PC-3 (cell line): ENCODE results near the gene GPSM3. TPM values are rescaled to one million over a fixed set of nuclear protein-coding genes. Genes with fewer than 3 reads are reported as not detected.

Experiments used
- ATAC-seq: fragments of 200-7000 bp; cut with Tn5 transposase; 2 replicates; pipeline ENCODE4 v1.9.1; 2020; ENCODE audit warnings: mild to moderate bottlenecking, moderate library complexity
- Bru-seq: library from RNA; stranded (reverse); fragments of 400-500 nt; gene quantifications from one replicate; lab custom pipeline; 2021; lab: Mats Ljungman, UMichigan
- BruChase-seq, 2 experiments: library from RNA; stranded (reverse); fragments of 400-500 nt; gene quantifications; one replicate each; lab custom pipeline; 2021; lab: Mats Ljungman, UMichigan
- BruUV-seq: library from RNA; stranded (reverse); fragments of 400-500 nt; replicated peaks from 2 replicates; lab custom pipeline; 2021; lab: Mats Ljungman, UMichigan
- CTCF ChIA-PET: fragments of 300-600 bp; sonication (Branson Sonifier 250); formaldehyde crosslinking; loops from one replicate; lab custom pipeline; 2022; ENCODE audit warnings: antibody characterized with exemption; lab: Charles Lee
- POLR2A ChIA-PET: fragments of 300-600 bp; sonication (Branson Sonifier 250); formaldehyde crosslinking; loops from one replicate; lab custom pipeline; 2022; ENCODE audit warnings: antibody characterized with exemption; ENCODE audit not compliant: unreplicated experiment; lab: Charles Lee
- DNase-seq: peaks from one replicate; pipeline ENCODE4 v3.0.0-alpha.2; 2015
- H2AFZ ChIP-seq: fragments of 300-600 bp; sonication (generic); 2 replicates; pipeline ENCODE4 v1.6.0; 2016; ENCODE audit warnings: antibody characterized with exemption, low read length
- H3F3A ChIP-seq: fragments of 300-600 bp; sonication (generic); one replicate; pipeline ENCODE4 v1.6.0; 2017; ENCODE audit warnings: antibody characterized with exemption, low read length, control low read depth, mild to moderate bottlenecking; ENCODE audit not compliant: unreplicated experiment
- H3K27ac ChIP-seq: fragments of 300-600 bp; sonication (generic); 2 replicates; pipeline ENCODE4 v1.5.1; 2016; ENCODE audit warnings: mild to moderate bottlenecking, low read length
- H3K27me3 ChIP-seq: fragments of 300-600 bp; sonication (generic); 2 replicates; pipeline ENCODE4 v1.6.1; 2016; ENCODE audit warnings: low read length, mixed read lengths
- H3K36me3 ChIP-seq: fragments of 300-600 bp; sonication (generic); 2 replicates; pipeline ENCODE4 v1.6.1; 2016; ENCODE audit warnings: low read depth, mixed run types, low read length, mixed read lengths
- H3K4me1 ChIP-seq: fragments of 300-600 bp; sonication (generic); 2 replicates; pipeline ENCODE4 v1.5.1; 2016; ENCODE audit warnings: low read length; ENCODE audit not compliant: insufficient read depth
- H3K4me2 ChIP-seq: fragments of 300-600 bp; sonication (generic); 2 replicates; pipeline ENCODE4 v1.6.0; 2016; ENCODE audit warnings: low read length
- H3K4me3 ChIP-seq: fragments of 300-600 bp; sonication (generic); 2 replicates; pipeline ENCODE4 v1.5.1; 2016; ENCODE audit warnings: mild to moderate bottlenecking, low read length, mixed read lengths
- H3K79me2 ChIP-seq: fragments of 300-600 bp; sonication (generic); 2 replicates; pipeline ENCODE4 v1.6.1; 2017; ENCODE audit warnings: low read length, mixed read lengths
- H3K9ac ChIP-seq: fragments of 300-600 bp; sonication (generic); 2 replicates; pipeline ENCODE4 v1.6.0; 2016; ENCODE audit warnings: mild to moderate bottlenecking, low read length
- H3K9me2 ChIP-seq: fragments of 300-600 bp; sonication (generic); replicated peaks from 2 replicates; pipeline ENCODE4 v1.6.1; 2016; ENCODE audit warnings: mixed run types, low read length, mixed read lengths
- H3K9me3 ChIP-seq: fragments of 300-600 bp; sonication (generic); 2 replicates; pipeline ENCODE4 v1.6.1; 2016; ENCODE audit warnings: low read length, mixed read lengths
- H4K20me1 ChIP-seq: fragments of 300-600 bp; sonication (generic); 2 replicates; pipeline ENCODE4 v1.6.1; 2016; ENCODE audit warnings: low read length, mixed read lengths
- EZH2 ChIP-seq: fragments of 300-600 bp; sonication (generic); IDR thresholded peaks from one replicate; pipeline ENCODE4 v1.6.1; 2017; ENCODE audit warnings: antibody characterized with exemption, mild to moderate bottlenecking, low read length; ENCODE audit not compliant: unreplicated experiment
- EZH2phosphoT487 ChIP-seq: fragments of 300-600 bp; sonication (generic); IDR thresholded peaks from 2 replicates; pipeline ENCODE4 v1.6.1; 2018; ENCODE audit warnings: mild to moderate bottlenecking, antibody characterized with exemption, low read length, borderline replicate concordance
- intact Hi-C: fragments of 100-400 bp; cut with micrococcal nuclease; formaldehyde crosslinking; loops from 2 replicates; pipeline ENCODE4 v1.9.0; 2023
- long read RNA-seq: library from polyadenylated mRNA; unstranded; transcript quantifications from one replicate; pipeline ENCODE4 v2.0.0, GENCODE V29; 2021; ENCODE audit not compliant: unreplicated experiment
- total RNA-seq: library from RNA; depleted of rRNA; stranded (reverse); fragments of >200 nt; gene quantifications from 2 replicates; pipeline ENCODE4 v1.2.3, GENCODE V29; 2014; rRNA removed
- TF ChIP-seq, protein P1 (sequence below): fragments of 300-600 bp; sonication (generic); conservative IDR thresholded peaks from 2 replicates; pipeline ENCODE4 v1.5.1; 2017; ENCODE audit warnings: antibody characterized with exemption, low read depth, mild to moderate bottlenecking, low read length

The GPSM3 gene, protein sequence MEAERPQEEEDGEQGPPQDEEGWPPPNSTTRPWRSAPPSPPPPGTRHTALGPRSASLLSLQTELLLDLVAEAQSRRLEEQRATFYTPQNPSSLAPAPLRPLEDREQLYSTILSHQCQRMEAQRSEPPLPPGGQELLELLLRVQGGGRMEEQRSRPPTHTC
- total RNA-seq (5.0 and 7.1 TPM in 2 replicates), Bru-seq, nascent RNA (percentile 27 among the genes with signal in this experiment), BruChase-seq, experiment 1, labeled RNA remaining after a 6-hour chase (percentile 34 among the genes with signal in this experiment), BruChase-seq, experiment 2, labeled RNA remaining after a 2-hour chase (percentile 29 among the genes with signal in this experiment)
- long read RNA-seq, partial matches to known transcripts = 2 of 3 reads
- long read RNA-seq, other reads (novel, unspliced or antisense) = 1 of 3 reads

DNA sequence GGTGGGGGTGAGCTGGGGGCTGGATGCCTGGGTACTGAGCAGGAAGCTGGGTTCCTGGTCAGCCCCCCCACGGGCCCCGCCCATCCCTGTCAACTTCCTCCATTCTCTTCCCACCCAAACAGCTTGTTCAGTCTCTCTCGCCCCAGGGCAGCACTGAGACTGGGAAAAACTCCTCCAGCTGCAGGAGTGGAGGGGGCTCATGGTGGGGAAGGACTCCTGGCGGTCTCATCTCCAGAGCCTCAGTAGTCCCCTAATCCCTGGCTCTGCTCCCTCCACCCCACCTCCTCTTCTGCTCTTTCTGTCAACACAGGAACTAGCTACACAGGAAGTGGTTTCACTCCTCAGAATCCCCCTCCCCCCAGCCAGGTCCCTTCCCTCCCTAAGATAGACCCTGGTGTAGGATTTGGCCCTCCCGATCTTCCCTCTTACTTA is at the start of gene GPSM3:
TSS of gene GPSM3 (minus strand) at position 36 of the 432 bp plus-strand sequence. CDS start 130 bp downstream, outside the sequence.
- Histone ChIP-seq H3K4me3 (no peak within 1 kb of the TSS), H3F3A (no peaks in the 10 kb centered on the region), H3K9ac (no peak within 1 kb of the TSS), H3K9me3 (no peaks in the 10 kb centered on the region), H3K27ac (no peak within 1 kb of the TSS), H2AFZ (peak within 1 kb of the TSS; percentile 49), H3K4me2 (peak within 1 kb of the TSS; percentile 61), H3K27me3 (no peaks in the 10 kb centered on the region), H3K9me2 (no peaks in the 10 kb centered on the region), H3K36me3 (no peaks in the 10 kb centered on the region), H3K4me1 (peaks cover 41% of the 10 kb centered on the region), H4K20me1 (no peaks in the 10 kb centered on the region), H3K79me2 (peaks cover 18% of the 10 kb centered on the region)
- no TSS peak for BruUV-seq
- DNase-seq (no peak), ATAC-seq (no peak)
- POLR2A ChIA-PET = no interaction called here
- CTCF ChIA-PET = no interaction called here
- intact Hi-C loops = no loop called here
- TF ChIP-seq EZH2 (no peak), EZH2phosphoT487 (no peak)
- TF ChIP-seq, protein P1, sequence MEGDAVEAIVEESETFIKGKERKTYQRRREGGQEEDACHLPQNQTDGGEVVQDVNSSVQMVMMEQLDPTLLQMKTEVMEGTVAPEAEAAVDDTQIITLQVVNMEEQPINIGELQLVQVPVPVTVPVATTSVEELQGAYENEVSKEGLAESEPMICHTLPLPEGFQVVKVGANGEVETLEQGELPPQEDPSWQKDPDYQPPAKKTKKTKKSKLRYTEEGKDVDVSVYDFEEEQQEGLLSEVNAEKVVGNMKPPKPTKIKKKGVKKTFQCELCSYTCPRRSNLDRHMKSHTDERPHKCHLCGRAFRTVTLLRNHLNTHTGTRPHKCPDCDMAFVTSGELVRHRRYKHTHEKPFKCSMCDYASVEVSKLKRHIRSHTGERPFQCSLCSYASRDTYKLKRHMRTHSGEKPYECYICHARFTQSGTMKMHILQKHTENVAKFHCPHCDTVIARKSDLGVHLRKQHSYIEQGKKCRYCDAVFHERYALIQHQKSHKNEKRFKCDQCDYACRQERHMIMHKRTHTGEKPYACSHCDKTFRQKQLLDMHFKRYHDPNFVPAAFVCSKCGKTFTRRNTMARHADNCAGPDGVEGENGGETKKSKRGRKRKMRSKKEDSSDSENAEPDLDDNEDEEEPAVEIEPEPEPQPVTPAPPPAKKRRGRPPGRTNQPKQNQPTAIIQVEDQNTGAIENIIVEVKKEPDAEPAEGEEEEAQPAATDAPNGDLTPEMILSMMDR = no peak

DNA sequence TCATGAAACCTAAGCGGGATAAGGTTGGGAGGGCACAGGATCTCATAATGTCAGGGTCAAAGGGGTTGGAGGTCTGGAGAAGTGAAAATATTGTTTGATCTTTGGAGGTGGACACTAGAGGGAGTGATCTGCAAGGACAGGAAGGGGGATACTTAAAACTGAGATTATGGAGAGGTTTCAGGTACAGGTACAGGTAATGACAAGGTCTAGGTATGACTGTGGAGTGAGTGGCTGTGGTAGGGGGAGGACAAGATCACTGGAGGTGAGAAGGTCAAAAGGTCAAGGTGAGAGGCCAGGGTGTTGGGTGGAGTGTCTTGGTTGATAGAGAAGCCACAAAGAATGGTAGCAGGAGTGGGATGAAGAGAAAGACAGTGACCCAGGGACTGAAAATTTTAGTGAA is 48.2 kb upstream of the GPSM3 start:
- POLR2A ChIA-PET = no interaction called here
- no peaks in the 10 kb centered on the region for H3K36me3 ChIP-seq
- H3K9me2 ChIP-seq = no peaks in the 10 kb centered on the region
- H3K9me3 ChIP-seq = no peaks in the 10 kb centered on the region
- no peak overlapping the region for H2AFZ ChIP-seq
- H3K79me2 ChIP-seq = no peaks in the 10 kb centered on the region
- ATAC-seq (no peak), DNase-seq (peak; percentile 30)
- no TSS peak for BruUV-seq
- H4K20me1 ChIP-seq = no peaks in the 10 kb centered on the region
- no peak overlapping the region for H3K9ac ChIP-seq
- no peak overlapping the region for H3K4me2 ChIP-seq
- CTCF ChIA-PET = no interaction called here
- no peak overlapping the region for H3K4me3 ChIP-seq
- no peaks in the 10 kb centered on the region for H3K27me3 ChIP-seq
- H3F3A ChIP-seq = no peaks in the 10 kb centered on the region
- H3K4me1 ChIP-seq = 0 out of 2 replicates have a peak, but pooled peaks cover 5% of the 10 kb centered on the region
- no peak for TF ChIP-seq EZH2phosphoT487
- TF ChIP-seq, protein P1 = peak; percentile 62
- TF ChIP-seq EZH2 = no peak
- intact Hi-C loops = loop anchor here (5.0 to 10.0 kb wide), 2 partner anchors 462 to 544 kb away; no protein-coding TSS in a partner anchor
- H3K27ac ChIP-seq = no peak overlapping the region

DNA sequence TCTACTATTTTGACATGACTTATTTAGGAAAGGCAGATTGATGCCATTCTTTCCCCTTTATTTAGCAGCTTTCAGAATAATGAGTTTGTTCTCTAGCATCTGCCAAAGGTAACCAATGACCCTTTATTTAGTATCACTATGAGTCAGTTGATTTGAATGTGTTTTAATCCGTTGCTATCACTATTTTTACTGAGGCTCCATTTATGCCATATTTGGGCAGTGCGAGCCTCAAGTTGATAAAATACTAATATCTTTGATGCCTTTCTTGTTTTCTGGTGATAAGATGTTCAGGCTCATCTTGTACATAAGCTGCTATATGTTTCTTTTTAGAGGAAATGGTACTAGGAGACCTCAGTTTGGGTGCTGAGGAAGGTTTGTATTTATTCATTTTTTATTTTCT is 47.0 kb upstream of the GPSM3 start:
- Histone ChIP-seq H3F3A (no peaks in the 10 kb centered on the region), H2AFZ (no peak overlapping the region), H3K36me3 (no peaks in the 10 kb centered on the region), H4K20me1 (no peaks in the 10 kb centered on the region), H3K4me2 (no peak overlapping the region), H3K27me3 (no peaks in the 10 kb centered on the region), H3K9ac (no peak overlapping the region), H3K9me3 (no peaks in the 10 kb centered on the region), H3K27ac (no peak overlapping the region), H3K79me2 (no peaks in the 10 kb centered on the region), H3K9me2 (no peaks in the 10 kb centered on the region), H3K4me1 (no peaks in the 10 kb centered on the region), H3K4me3 (no peak overlapping the region)
- ChIA-PET CTCF (no interaction called here), POLR2A (no interaction called here)
- intact Hi-C loops = no loop called here
- no TSS peak for BruUV-seq
- DNase-seq (no peak), ATAC-seq (no peak)
- TF ChIP-seq EZH2 (no peak), EZH2phosphoT487 (no peak)
- TF ChIP-seq, protein P1 = no peak
